ENCODE measurements around the gene COQ8B. TPM values are rescaled to one million over a fixed set of nuclear protein-coding genes. Genes with fewer than 3 reads are reported as not detected.
"Not testable (repeated sequence)": the region's sequence is repeated elsewhere in the genome, so short reads cannot be mapped to it uniquely, and the experiment has no call there.

COQ8B gene
- total RNA-seq, 2 experiments from 2014 or later, result 22.1 to 22.5 TPM

DNA sequence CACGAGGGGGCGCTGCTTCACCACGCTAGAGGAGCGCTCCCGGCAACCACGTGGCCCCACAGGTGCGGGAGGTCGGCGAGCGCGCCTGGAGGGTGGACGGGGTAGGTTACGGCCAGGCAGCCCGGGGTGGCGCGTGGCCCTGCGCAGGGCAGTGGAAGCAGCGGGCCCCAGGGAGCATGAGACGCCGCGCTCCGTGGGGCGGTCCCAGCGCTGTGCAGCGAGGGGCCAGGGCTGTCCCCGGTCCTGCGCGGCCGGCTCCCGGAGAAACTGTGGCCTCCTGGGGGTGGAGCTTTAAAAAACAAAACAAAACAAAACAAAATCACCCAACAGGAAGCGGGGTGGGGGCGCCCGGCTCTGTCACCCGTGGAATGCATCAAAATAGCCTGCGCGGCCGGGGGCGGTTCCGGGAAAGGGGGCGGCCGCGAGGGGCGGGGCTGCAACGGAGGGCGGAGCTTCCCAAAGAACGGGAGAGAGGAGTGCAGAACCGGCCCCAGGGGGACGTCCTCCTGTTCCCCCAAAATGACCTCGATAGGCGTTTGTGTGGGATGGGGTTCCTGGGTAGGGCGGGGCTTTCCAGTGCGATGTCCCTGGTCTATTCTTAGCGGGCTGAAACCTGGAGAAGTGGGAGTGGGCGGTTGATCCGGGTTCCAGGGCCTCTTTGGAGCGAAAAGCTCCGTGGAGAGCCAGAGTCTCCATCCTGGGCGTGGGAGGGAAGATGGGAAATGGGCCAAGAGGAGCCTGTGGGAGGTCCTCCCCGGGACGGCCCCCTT lies 53.6 kb downstream of the COQ8B start:
- ChIA-PET CTCF (interaction anchor here (0.5 to 2.5 kb wide), 28 partner anchors 8 to 483 kb away, joined by 3 to 24 read pairs (median 4); partner anchors contain the start of genes COQ8B, ITPKC and RAB4B), POLR2A (interaction anchor here (0.6 to 2.2 kb wide), 9 partner anchors 28 to 601 kb away, joined by 3 to 8 read pairs (median 3); partner anchors contain the start of genes ACTMAP, NUMBL and SNRPA)

DNA sequence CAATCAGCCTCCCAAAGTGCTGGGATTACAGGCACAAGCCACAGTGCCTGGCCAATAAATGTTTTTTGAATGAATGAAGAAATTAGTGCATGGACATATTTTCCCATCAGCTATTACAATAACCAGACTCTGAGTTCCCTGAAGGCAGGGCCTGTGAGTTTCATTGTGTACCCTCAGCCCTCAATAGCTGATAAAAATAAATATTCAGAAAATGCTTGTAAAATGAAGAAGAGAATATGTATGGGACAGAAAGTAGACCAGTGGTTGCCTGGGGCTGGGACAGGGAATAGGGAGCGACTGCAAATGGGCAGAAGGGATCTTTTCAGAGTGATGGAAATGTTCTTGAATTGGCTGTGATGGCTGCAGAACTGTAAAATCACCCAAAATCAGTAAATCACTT lies 55.1 kb downstream of the COQ8B start:
- CTCF ChIA-PET, result interaction anchor here (0.7 to 2.5 kb wide), 4 partner anchors 27 to 169 kb away, joined by 3 to 24 read pairs (median 5); no protein-coding TSS in a partner anchor
- POLR2A ChIA-PET, result no interaction called here

DNA sequence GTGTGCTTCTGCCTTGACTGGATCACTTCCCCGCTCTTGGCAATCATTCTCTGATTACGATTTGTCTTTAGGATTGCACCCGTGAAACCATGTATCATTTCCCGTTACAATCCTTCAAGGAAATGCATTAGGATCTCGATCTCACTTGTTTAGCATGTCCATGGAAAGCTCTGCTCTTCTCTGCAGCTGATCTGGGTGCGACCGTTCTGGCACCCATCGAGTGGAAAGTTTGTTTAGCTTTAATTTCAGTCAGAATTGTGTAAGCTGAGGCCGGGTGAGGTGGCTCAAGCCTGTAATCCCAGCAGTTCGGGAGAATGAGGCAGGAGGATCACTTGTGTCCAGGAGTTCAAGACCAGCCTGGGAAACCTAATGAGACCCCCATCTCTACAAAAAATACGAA lies 57.1 kb downstream of the COQ8B start:
- POLR2A ChIA-PET, result no interaction called here
- CTCF ChIA-PET, result interaction anchor here (1.8 kb wide), 1 partner anchor 25 kb away, joined by 6 read pairs; no protein-coding TSS in a partner anchor

DNA sequence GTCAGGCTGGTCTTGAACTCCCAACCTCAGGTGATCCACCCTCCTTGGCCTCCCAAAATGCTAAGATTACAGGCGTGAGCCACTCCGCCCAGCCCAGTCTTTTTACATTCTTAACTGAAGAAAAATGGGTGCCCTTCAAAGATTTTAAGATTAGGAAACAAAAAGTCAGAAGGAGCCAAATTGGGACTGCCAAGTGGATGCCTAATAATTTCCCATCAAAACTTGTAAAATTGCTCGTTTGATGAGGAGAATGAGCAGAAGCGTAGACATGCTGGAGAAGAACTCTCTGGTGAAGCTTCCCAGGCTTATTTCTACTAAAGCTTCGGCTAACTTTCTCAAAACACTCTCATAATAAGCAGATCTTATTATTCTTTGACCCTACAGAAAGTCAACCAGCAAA lies 57.6 kb downstream of the COQ8B start:
- ChIA-PET CTCF (interaction anchor here (1.8 kb wide), 1 partner anchor 25 kb away, joined by 6 read pairs; no protein-coding TSS in a partner anchor), POLR2A (no interaction called here)

DNA sequence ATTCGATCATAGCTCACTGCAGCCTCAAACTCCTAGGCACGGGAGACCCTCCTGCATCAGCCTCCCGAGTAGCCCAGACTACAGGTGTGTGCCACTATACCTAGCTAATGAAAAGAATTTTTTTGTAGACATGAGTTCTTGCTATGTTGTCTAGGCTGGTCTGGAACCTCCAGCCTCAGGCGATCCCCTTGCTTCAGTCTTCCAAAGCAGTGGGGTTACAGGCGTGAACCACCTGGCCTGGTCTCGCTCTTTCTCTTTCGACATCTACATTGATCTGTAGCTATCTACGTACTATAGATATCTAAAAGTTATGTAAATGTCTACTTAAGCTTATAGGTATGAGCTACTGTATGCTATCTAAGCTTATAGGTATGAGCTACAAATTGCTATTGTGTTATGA lies 58.7 kb downstream of the COQ8B start:
- ChIA-PET POLR2A (no interaction called here), CTCF (interaction anchor here (0.8 to 3.7 kb wide), 3 partner anchors 23 to 238 kb away, joined by 3 to 17 read pairs (median 3); no protein-coding TSS in a partner anchor)

DNA sequence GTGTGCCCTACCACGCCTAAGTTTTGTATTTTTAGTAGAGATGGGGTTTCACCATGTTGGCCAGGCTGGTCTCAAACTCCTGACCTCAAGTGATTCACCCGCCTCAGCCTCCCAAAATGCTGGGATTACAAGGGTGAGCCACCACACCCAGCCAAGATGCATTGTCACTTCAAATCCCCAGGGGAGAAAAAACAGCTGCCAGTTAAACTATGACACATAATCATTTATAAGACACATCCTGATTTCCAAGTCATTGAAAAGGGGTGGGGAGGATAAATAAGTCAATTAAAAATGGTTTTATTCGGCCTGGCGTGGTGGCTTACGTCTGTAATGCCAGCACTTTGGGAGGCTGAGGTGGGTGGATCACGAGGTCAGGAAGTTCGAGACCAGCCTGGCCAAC lies 61.0 kb downstream of the COQ8B start:
- CTCF ChIA-PET, result interaction anchor here (3.7 kb wide), 1 partner anchor 21 kb away, joined by 17 read pairs; no protein-coding TSS in a partner anchor
- POLR2A ChIA-PET, result not testable (repeated sequence)

DNA sequence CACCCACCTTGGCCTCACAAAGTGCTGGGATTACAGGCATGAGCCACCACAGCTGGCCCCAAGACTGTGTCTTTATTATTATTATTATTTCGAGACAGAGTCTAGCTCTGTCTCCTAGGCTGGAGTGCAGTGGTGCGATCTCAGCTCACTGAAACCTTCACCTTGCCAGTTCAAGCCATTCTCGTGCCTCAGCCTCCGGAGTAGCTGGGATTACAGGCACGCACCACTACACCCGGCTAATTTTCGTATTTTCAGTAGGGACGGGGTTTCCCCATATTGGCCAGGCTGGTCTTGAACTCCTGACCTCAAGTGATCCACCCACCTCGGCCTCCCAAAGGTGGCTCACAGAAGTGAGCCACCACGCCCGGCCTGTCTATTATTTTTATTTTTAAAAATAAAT lies 64.4 kb downstream of the COQ8B start:
- POLR2A ChIA-PET, CTCF ChIA-PET: not testable (repeated sequence)

DNA sequence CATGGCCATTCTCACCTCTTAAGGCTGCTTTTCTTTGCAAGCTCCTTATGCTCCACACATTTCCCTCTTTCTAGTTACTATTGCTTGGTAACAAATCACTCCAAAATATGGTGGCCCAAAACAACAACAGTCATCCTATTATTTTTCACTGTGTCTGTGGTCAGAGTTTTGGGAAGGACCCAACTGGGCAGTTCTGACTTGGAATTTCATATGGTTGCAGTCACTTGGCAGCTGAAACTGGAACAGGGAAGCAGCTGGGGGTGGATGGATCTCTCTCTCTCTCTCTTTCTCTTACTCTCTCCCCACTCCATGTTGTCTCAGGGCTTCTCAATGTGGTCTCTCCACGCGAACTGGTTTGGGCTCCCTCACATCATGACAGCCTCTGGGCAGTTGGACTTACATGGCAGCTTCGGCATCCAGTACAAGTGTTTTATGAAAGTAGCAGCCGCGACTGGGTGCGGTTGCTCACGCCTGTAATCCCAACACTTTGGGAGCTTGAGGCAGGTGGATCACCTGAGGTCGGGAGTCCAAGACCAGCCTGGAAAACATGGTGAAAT lies 65.9 kb downstream of the COQ8B start:
- CTCF ChIA-PET, result interaction anchor here (0.6 kb wide), 1 partner anchor 188 kb away, joined by 3 read pairs; no protein-coding TSS in a partner anchor
- POLR2A ChIA-PET, result no interaction called here

DNA sequence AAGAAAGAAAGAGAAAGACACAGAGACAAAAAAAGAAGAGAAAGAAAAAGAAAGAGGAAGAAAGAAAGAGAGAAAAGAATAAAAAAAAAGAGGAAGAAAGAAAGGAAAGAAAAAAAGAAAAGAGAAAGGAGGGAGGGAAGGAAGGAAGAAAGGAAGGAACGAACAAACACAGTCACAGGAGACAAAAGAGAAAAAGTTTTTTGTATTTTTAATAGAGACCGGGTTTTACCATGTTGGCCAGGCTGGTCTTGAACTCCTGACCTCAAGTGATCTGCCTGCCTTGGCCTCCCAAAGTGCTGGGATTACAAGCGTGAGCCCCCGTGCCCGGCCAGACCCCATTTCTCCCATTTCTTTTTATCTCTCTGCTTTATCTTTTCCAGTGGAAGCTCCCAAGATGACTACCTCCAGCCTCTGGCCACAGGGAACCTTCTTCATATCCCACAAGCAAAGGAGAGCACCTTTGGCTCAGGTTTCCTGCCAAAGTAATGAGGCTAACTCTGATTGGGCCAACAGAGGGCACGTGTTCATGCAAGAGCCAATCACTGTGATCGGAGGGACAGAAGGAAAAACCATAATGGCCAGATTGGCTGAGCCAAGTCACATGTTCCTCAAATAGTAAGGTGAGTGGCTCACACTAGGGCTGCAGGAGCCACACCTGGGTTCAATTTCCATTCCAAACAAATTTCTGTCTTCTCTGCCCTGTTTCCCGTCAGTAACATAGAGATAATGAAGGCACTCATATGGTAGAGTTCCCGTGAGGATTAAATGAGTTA lies 66.6 kb downstream of the COQ8B start:
- CTCF ChIA-PET, POLR2A ChIA-PET: not testable (repeated sequence)

DNA sequence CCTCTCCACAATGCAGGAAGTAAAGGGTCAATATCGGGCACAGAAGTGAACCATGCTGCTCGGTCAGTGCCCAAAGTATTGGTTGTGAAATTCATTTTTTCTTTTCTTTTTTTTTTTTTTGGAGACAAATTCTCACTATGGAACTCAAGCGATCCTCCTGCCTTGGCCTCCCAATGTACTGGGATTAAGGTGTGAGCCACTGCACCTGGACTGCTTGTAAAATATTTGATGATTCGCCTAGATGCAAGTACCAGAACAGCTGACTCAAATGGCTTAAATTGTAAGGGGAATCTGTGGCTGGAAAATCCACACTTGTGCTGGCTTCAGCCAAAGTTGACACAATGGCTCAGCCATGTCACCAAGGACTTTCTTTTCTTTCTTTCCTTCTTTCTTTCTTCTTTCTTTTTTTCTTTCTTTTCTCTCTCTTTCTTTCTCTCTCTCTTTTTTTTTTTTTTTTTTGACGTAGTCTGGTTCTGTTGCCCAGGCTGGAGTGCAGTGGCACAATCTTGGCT lies 69.9 kb downstream of the COQ8B start:
- CTCF ChIA-PET, result interaction anchor here (0.6 to 2.1 kb wide), 2 partner anchors 12 to 1190 kb away, joined by 5 to 10 read pairs; no protein-coding TSS in a partner anchor
- POLR2A ChIA-PET, result no interaction called here

DNA sequence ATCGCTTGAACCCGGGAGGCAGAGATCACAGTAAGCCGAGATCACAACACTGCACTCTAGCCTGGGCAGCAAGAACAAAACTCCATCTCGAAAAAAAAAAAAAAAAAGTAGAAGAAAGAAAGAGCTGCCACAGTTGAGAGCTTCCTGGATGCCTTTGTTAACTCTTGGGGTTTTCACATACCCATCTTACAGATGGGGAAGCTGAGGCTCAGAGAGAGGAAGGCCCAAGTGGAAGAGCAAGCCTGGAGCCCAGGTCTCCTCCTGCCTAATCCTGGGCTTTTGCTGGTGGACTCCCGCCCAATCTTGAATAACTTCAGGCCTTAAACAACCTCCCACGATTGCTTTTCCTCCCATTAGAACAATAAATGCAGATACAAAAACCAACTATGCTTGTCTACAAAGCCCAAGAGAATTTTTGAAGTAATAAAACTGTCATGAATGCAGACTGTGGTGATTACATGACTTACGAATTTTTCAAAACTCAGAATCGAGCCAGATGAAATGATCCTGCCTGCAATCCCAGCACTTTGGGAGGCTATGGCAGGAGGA lies 73.9 kb downstream of the COQ8B start:
- POLR2A ChIA-PET, result no interaction called here
- CTCF ChIA-PET, result interaction anchor here (2.2 kb wide), 1 partner anchor 9 kb away, joined by 12 read pairs; no protein-coding TSS in a partner anchor

DNA sequence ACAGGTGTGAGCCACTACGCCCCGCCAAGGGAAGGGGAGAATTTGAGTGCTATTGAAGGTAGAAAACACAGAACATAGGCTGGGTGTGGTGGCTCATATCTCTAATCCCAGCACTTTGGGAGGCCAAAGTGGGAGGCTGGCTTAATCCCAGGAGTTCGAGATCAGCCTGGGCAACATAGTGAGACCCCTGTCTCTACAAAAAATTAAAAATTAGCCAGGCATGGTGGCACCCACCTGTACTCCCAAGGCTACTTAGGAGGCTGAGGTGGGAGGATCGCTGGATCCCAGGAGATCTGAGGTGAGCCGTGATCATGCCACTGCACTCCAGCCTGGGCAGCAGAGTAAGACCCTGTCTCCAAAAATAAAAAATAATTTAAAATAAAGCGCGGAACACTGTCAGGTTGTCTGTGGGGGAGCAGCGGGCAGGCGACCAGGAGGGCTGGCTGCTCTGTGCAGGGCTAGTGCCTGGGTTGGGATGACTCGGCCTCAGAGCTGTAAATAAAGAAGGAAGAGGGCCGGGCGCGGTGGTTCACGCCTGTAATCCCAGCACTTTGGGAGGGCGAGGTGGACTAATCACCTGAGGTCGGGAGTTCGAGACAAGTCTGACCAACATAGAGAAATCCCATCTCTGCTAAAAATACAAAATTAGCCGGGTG lies 74.5 kb downstream of the COQ8B start:
- CTCF ChIA-PET, result no interaction called here
- POLR2A ChIA-PET, result no interaction called here

Other genes with a start within 250 kb of the COQ8B start
- gene SPTBN4, start 249.9 kb downstream of the COQ8B start, total RNA-seq, result under 1 TPM; 0.40 to 0.92 TPM
- 10 to 100 TPM; 86.7 to 93.5 TPM for gene SHKBP1, start 140.0 kb downstream of the COQ8B start, total RNA-seq
- gene LTBP4, start 115.5 kb downstream of the COQ8B start, total RNA-seq, result 100 to 1,000 TPM; 141 to 144 TPM
- 10 to 100 TPM; 15.2 TPM for gene NUMBL, start 26.2 kb downstream of the COQ8B start, total RNA-seq
- gene ITPKC, start 226 bp upstream of the COQ8B start, total RNA-seq, result 1 to 10 TPM; 5.2 to 5.7 TPM
- 1 to 10 TPM; 9.2 to 9.8 TPM for gene ACTMAP, start 33.6 kb upstream of the COQ8B start, total RNA-seq
- gene SNRPA, start 34.3 kb upstream of the COQ8B start, total RNA-seq, result 100 to 1,000 TPM; 215 to 237 TPM
- not detected for gene MIA, start 58.6 kb upstream of the COQ8B start, total RNA-seq
- 10 to 100 TPM; 23.4 to 24.5 TPM for gene RAB4B, start 61.4 kb upstream of the COQ8B start, total RNA-seq
- gene EGLN2, start 82.3 kb upstream of the COQ8B start, total RNA-seq, result 10 to 100 TPM; 89.7 to 90.9 TPM
- gene CYP2A6, start 133.6 kb upstream of the COQ8B start, total RNA-seq, result not detected
- not detected for gene CYP2A7, start 165.3 kb upstream of the COQ8B start, total RNA-seq

All from activated CD8-positive, alpha-beta memory T cell treated with anti-CD3 and anti-CD28 coated beads for 36 hours (primary cell).